Mesothelial cell of epicardium (in vitro differentiated cells): ENCODE measurements around the gene ERVV-1. TPM values are rescaled to one million over a fixed set of nuclear protein-coding genes. Genes with fewer than 3 reads are reported as not detected.

Source experiments
- DNase-seq, 2 experiments: peaks; one replicate each; pipeline ENCODE4 v3.0.0; 2021; ENCODE audit warnings: low spot score in 2 of 2; ENCODE audit not compliant: unreplicated experiment in 2 of 2
- H3K27ac Mint-ChIP-seq: 2 replicates; pipeline ENCODE4 v1.8.0; 2021; ENCODE audit warnings: mixed read lengths
- H3K27me3 Mint-ChIP-seq: 2 replicates; pipeline ENCODE4 v1.8.0; 2021; ENCODE audit warnings: low read depth, mixed read lengths
- H3K36me3 Mint-ChIP-seq: 2 replicates; pipeline ENCODE4 v1.8.0; 2021; ENCODE audit warnings: mixed read lengths
- H3K4me1 Mint-ChIP-seq: 2 replicates; pipeline ENCODE4 v1.8.0; 2021; ENCODE audit warnings: mixed read lengths
- H3K4me3 Mint-ChIP-seq: 2 replicates; pipeline ENCODE4 v1.8.0; 2021; ENCODE audit warnings: mild to moderate bottlenecking, moderate library complexity, mixed read lengths
- H3K9me3 Mint-ChIP-seq: 2 replicates; pipeline ENCODE4 v1.8.0; 2021; ENCODE audit warnings: mixed read lengths
- total RNA-seq: library from RNA; stranded (reverse); gene quantifications from 3 replicates; pipeline ENCODE4 v1.2.1, GENCODE V29; 2021
- TF ChIP-seq, protein P1 (sequence below): fragments of 200-600 bp; sonication (generic); IDR thresholded peaks from one replicate; pipeline ENCODE4 v1.5.0; 2021; ENCODE audit warnings: antibody characterized with exemption; ENCODE audit not compliant: unreplicated experiment

ERVV-1 gene
- total RNA-seq, 1 donor from 2014 or later = 0.13 TPM

- no peak for DNase-seq
- Mint-ChIP-seq H3K4me1 (peaks cover 5% of the 10 kb centered on the region), H3K27me3 (no peaks in the 10 kb centered on the region), H3K36me3 (no peaks in the 10 kb centered on the region), H3K27ac (no peak overlapping the region), H3K9me3 (peaks cover 3% of the 10 kb centered on the region), H3K4me3 (no peak overlapping the region)
- TF ChIP-seq, protein P1, sequence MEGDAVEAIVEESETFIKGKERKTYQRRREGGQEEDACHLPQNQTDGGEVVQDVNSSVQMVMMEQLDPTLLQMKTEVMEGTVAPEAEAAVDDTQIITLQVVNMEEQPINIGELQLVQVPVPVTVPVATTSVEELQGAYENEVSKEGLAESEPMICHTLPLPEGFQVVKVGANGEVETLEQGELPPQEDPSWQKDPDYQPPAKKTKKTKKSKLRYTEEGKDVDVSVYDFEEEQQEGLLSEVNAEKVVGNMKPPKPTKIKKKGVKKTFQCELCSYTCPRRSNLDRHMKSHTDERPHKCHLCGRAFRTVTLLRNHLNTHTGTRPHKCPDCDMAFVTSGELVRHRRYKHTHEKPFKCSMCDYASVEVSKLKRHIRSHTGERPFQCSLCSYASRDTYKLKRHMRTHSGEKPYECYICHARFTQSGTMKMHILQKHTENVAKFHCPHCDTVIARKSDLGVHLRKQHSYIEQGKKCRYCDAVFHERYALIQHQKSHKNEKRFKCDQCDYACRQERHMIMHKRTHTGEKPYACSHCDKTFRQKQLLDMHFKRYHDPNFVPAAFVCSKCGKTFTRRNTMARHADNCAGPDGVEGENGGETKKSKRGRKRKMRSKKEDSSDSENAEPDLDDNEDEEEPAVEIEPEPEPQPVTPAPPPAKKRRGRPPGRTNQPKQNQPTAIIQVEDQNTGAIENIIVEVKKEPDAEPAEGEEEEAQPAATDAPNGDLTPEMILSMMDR = no peak
Measured at GRCh38 chr19:52997975-52998374, 15.7 kb upstream of the ERVV-1 start.

DNA sequence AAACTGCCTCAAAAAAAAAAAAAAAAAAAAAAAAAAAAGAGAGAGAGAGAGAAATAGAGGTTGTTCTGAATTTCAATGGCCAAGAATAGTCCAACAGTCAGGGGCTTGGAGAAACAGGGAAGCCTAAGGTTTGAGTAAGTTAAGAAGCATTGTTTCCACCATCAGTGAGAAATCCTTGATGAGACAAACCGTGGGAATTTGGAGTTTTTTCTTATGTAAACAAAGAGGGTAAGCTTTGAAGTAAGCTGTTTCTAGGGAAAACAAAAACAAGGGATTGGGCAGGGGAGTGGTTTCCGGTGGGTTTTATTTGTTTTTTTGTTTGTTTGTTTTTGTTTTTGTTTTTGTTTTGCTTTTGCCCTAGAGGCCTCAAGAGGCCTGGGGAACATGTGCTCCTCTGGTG is 11.2 kb upstream of the ERVV-1 start:
- Mint-ChIP-seq H3K9me3 (no peaks in the 10 kb centered on the region), H3K36me3 (no peaks in the 10 kb centered on the region), H3K27ac (no peak overlapping the region), H3K4me1 (no peaks in the 10 kb centered on the region), H3K27me3 (no peaks in the 10 kb centered on the region), H3K4me3 (no peak overlapping the region)
- no peak for DNase-seq
- TF ChIP-seq, protein P1 = no peak

DNA sequence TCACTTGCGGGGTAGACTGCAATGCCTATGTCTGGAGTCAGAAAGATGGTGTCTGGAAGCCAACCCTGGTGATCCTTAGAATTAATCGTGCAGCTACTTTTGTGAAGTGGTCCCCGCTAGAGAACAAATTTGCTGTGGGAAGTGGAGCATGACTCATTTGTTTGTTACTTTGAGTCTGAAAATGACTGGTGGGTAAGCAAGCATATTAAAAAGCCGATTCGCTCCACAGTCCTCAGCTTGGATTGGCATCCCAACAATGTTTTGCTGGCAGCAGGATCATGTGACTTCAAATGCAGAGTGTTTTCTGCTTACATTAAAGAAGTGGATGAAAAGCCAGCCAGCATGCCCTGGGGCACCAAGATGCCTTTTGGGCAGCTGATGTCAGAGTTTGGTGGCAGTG is 9.5 kb upstream of the ERVV-1 start:
- Mint-ChIP-seq H3K4me1 (no peaks in the 10 kb centered on the region), H3K27ac (no peak overlapping the region), H3K27me3 (no peaks in the 10 kb centered on the region), H3K36me3 (no peaks in the 10 kb centered on the region), H3K4me3 (no peak overlapping the region), H3K9me3 (peaks cover 3% of the 10 kb centered on the region)
- TF ChIP-seq, protein P1 = no peak
- no peak for DNase-seq

DNA sequence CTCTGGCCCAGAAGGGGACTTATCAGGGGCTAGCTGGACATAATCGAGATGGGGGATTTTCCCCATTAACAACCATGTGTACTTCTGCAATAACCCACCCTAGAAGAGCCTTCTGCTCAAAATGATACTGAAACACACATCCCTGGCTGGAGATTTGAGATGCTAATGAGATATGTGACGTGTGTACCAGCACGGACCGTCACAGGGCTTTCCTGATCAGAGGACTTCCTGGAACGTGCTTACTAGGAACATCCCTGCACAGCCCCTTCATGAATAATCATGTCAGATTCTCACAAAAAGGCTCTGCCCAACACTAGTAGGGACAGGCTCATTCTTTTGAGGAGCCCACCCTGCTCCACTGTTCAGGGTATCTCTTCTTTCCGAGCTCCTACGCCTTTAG is 6.5 kb upstream of the ERVV-1 start:
- Mint-ChIP-seq H3K4me3 (no peak overlapping the region), H3K27ac (no peak overlapping the region), H3K4me1 (no peaks in the 10 kb centered on the region), H3K36me3 (no peaks in the 10 kb centered on the region), H3K9me3 (peaks cover 3% of the 10 kb centered on the region), H3K27me3 (no peaks in the 10 kb centered on the region)
- DNase-seq = no peak
- TF ChIP-seq, protein P1 = no peak

DNA sequence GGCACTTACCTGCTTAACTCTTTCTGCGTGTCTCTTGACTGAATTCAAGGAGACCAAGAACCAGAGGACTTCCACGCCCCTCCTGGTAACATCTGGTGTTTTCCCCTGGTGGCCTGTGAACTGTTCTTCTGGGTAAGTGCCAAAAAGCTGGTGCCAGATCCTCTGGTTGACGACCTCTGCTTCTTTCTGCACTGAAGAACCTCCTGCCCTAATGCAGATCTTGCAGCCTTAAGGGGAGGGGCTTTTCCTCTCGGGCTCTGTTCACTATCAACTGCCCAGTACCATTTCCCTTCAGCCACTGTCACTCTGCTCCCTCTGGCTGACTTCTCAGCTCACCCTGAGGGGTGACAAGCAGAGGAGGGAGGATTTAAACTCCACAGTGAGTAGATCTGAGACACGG is 6.1 kb upstream of the ERVV-1 start:
- TF ChIP-seq, protein P1 = no peak
- H3K4me3 Mint-ChIP-seq = no peak overlapping the region
- H3K36me3 Mint-ChIP-seq = no peaks in the 10 kb centered on the region
- no peaks in the 10 kb centered on the region for H3K4me1 Mint-ChIP-seq
- no peak overlapping the region for H3K27ac Mint-ChIP-seq
- H3K9me3 Mint-ChIP-seq = peaks cover 3% of the 10 kb centered on the region
- no peak for DNase-seq
- no peaks in the 10 kb centered on the region for H3K27me3 Mint-ChIP-seq
